Lung (tissue), 12 donors: ENCODE results near the gene KCNQ1OT1. TPM values are rescaled to one million over a fixed set of nuclear protein-coding genes. Genes with fewer than 3 reads are reported as not detected.

Experiments
- ATAC-seq: fragments of 200-7000 bp; cut with Tn5 transposase; one replicate; pipeline ENCODE4 v1.9.1; 2020; ENCODE audit warnings: moderate number of reproducible peaks; ENCODE audit not compliant: insufficient read depth, low FRiP score
- DNase-seq, 3 donors: peaks; one replicate each; pipeline ENCODE4 v3.0.0-alpha.2; 2013 to 2017
- H3K27ac ChIP-seq, 2 donors: one replicate each; pipeline ENCODE4 v1.5.1; 2013; ENCODE audit warnings: mild to moderate bottlenecking in 2 of 2, moderate library complexity in 2 of 2, control low read depth in 1 of 2, inconsistent platforms in 1 of 2, low read depth in 1 of 2, low read length in 1 of 2
- H3K27me3 ChIP-seq, 3 donors: one replicate each; pipeline ENCODE4 v1.5.1; 2013; ENCODE audit warnings: low read length in 2 of 3; ENCODE audit not compliant: control insufficient read depth in 3 of 3, insufficient read depth in 3 of 3
- H3K36me3 ChIP-seq, 4 donors: one replicate each; pipeline ENCODE4 v1.5.1; 2013; ENCODE audit warnings: low read length in 4 of 4, mild to moderate bottlenecking in 1 of 4, moderate library complexity in 1 of 4; ENCODE audit not compliant: control insufficient read depth in 4 of 4, insufficient read depth in 4 of 4
- H3K4me1 ChIP-seq, 5 donors: one replicate each; pipeline ENCODE4 v1.5.1; 2013; ENCODE audit warnings: low read length in 5 of 5, mild to moderate bottlenecking in 2 of 5, moderate library complexity in 1 of 5; ENCODE audit not compliant: control insufficient read depth in 5 of 5, insufficient read depth in 5 of 5
- H3K4me3 ChIP-seq: one replicate; pipeline ENCODE4 v1.5.1; 2013; ENCODE audit warnings: mild to moderate bottlenecking, control low read depth, moderate library complexity
- H3K9ac ChIP-seq, 2 donors: one replicate each; pipeline ENCODE4 v1.5.1; 2013; ENCODE audit warnings: low read length in 2 of 2, control low read depth in 1 of 2; ENCODE audit not compliant: insufficient read depth in 1 of 2
- H3K9me3 ChIP-seq, 4 donors: one replicate each; pipeline ENCODE4 v1.5.1; 2013; ENCODE audit warnings: low read length in 3 of 4, mild to moderate bottlenecking in 1 of 4, moderate library complexity in 1 of 4; ENCODE audit not compliant: control insufficient read depth in 4 of 4, insufficient read depth in 3 of 4
- CTCF ChIP-seq: IDR thresholded peaks from 2 replicates; pipeline ENCODE4 v1.5.1; 2012; ENCODE audit warnings: mild to moderate bottlenecking; ENCODE audit errors: control extremely low read depth, extremely low read depth
- WGBS, 2 donors: extraction: QIAGEN DNeasy Blood & Tissue Kit; methylation state at CpG; one replicate each; pipeline ENCODE4 v1.1.7; 2013; 5-methylcytosine and 5-hydroxymethylcytosine counted together
- polyA plus RNA-seq, 2 donors: library from polyadenylated mRNA; stranded (reverse); fragments of 200-250 nt; gene quantifications; one replicate each; pipeline ENCODE4 v1.2.1, GENCODE V29; 2013
- total RNA-seq, 2 donors: library from RNA; depleted of rRNA in 1 of 2; stranded (reverse); fragments of >200 nt in 1 of 2; gene quantifications; one replicate each; pipeline ENCODE4 v1.2.1, GENCODE V29; 2014 to 2021
- donor health status: control.
- donor health status: control.
- donor health status: Bipolar disorder and iron deficiency.
- donor health status: healthy.
- donor health status: DM: yes; HTN: yes; CAD: no.

The KCNQ1OT1 gene
- total and polyA plus RNA-seq, 4 donors: 0.02 to 14.5 (median 1.7) TPM

GRCh38 chr11:2668876-2669275 lies 30.9 kb downstream of the KCNQ1OT1 start:
- no peak for ATAC-seq
- no peak for TF ChIP-seq CTCF
- no peak overlapping the region for H3K4me3 ChIP-seq
- H3K27me3 ChIP-seq: no peaks in the 10 kb centered on the region
- H3K36me3 ChIP-seq: peaks cover 0 to 12% (median 7%) of the 10 kb centered on the region in 4 donors
- peaks cover 0 to 6% (median 2%) of the 10 kb centered on the region in 5 donors for H3K4me1 ChIP-seq
- no peak overlapping the region for H3K9ac ChIP-seq
- 96 to 98% methylated on average over 5 of the region's 5 CpGs for WGBS, 2 donors
- H3K27ac ChIP-seq: no peak overlapping the region
- DNase-seq: no peak
- H3K9me3 ChIP-seq: no peaks in the 10 kb centered on the region

- Histone ChIP-seq H3K4me1 (peaks cover 0 to 3% (median 0%) of the 10 kb centered on the region in 5 donors), H3K4me3 (no peak overlapping the region), H3K9ac (no peak overlapping the region), H3K36me3 (peaks cover 0 to 18% (median 12%) of the 10 kb centered on the region in 4 donors), H3K27me3 (no peaks in the 10 kb centered on the region), H3K27ac (no peak overlapping the region), H3K9me3 (peaks cover 0 to 8% (median 0%) of the 10 kb centered on the region in 4 donors)
- ATAC-seq (no peak), DNase-seq (no peak)
- no peak for TF ChIP-seq CTCF
- WGBS, 2 donors: 58 to 87% methylated on average over 2 of the region's 2 CpGs
These were observed 31.9 kb downstream of the KCNQ1OT1 start for GRCh38 chr11:2667940-2668339.

GRCh38 chr11:2666828-2667570 lies 32.8 kb downstream of the KCNQ1OT1 start:
- no peak for TF ChIP-seq CTCF
- no peak for DNase-seq
- H3K27ac ChIP-seq: no peak overlapping the region

More at GRCh38 chr11:2666828-2667570, 32.8 kb downstream of the KCNQ1OT1 start:
- peaks cover 0 to 3% (median 0%) of the 10 kb centered on the region in 5 donors for H3K4me1 ChIP-seq
- 81 to 88% methylated on average over 15 of the region's 15 CpGs for WGBS, 2 donors
- no peak overlapping the region for H3K9ac ChIP-seq
- peaks cover 0 to 12% (median 0%) of the 10 kb centered on the region in 4 donors for H3K9me3 ChIP-seq
- no peak overlapping the region for H3K4me3 ChIP-seq
- ATAC-seq: no peak
- H3K36me3 ChIP-seq: peaks cover 0 to 20% (median 15%) of the 10 kb centered on the region in 4 donors
- no peaks in the 10 kb centered on the region for H3K27me3 ChIP-seq
